Measurements from ENCODE around the gene TUBA3D.
A peak's percentile ranks its signal among the peaks of the same experiment; 100 is the strongest.
"Not testable (repeated sequence)": the region's sequence is repeated elsewhere in the genome, so short reads cannot be mapped to it uniquely, and the experiment has no call there.

The TUBA3D gene

GRCh38 chr2:131476363-131476762 lies 444 bp downstream of the TUBA3D start:
- not testable (repeated sequence) for DNase-seq (ENCODE audit: low read depth); H3K4me3 ChIP-seq (replicated peaks; ENCODE audit: low read depth, low read length)

GRCh38 chr2:131477227-131477626 lies 1.3 kb downstream of the TUBA3D start:
- not testable (repeated sequence) for H3K4me3 ChIP-seq (replicated peaks; ENCODE audit: low read depth, low read length); DNase-seq (ENCODE audit: low read depth)

GRCh38 chr2:131478074-131478849 lies 2.3 kb downstream of the TUBA3D start:
- not testable (repeated sequence) for DNase-seq (ENCODE audit: low read depth)

GRCh38 chr2:131478850-131479461 lies 3.0 kb downstream of the TUBA3D start:
- not testable (repeated sequence) for H3K4me3 ChIP-seq (replicated peaks; ENCODE audit: low read depth, low read length); DNase-seq (ENCODE audit: low read depth)

More at GRCh38 chr2:131478074-131478849, 2.3 kb downstream of the TUBA3D start:
- not testable (repeated sequence) for H3K4me3 ChIP-seq (replicated peaks; ENCODE audit: low read depth, low read length)

GRCh38 chr2:131480351-131480750 lies 4.4 kb downstream of the TUBA3D start:
- not testable (repeated sequence) for H3K4me3 ChIP-seq (replicated peaks; ENCODE audit: low read depth, low read length); DNase-seq (ENCODE audit: low read depth)

- H3K4me3 ChIP-seq (replicated peaks; ENCODE audit: low read depth, low read length); DNase-seq (ENCODE audit: low read depth): not testable (repeated sequence)
These were observed 6.7 kb downstream of the TUBA3D start for GRCh38 chr2:131482506-131483155.

- not testable (repeated sequence) for DNase-seq (ENCODE audit: low read depth); H3K4me3 ChIP-seq (replicated peaks; ENCODE audit: low read depth, low read length)
These were observed 8.3 kb downstream of the TUBA3D start for GRCh38 chr2:131483981-131484820.

- not testable (repeated sequence) for H3K4me3 ChIP-seq (replicated peaks; ENCODE audit: low read depth, low read length); DNase-seq (ENCODE audit: low read depth)
These were observed 9.1 kb downstream of the TUBA3D start for GRCh38 chr2:131484906-131485460.

- DNase-seq (ENCODE audit: low read depth); H3K4me3 ChIP-seq (replicated peaks; ENCODE audit: low read depth, low read length): not testable (repeated sequence)
These were observed 10.4 kb downstream of the TUBA3D start for GRCh38 chr2:131486201-131486902.

GRCh38 chr2:131488306-131489205 lies 12.6 kb downstream of the TUBA3D start:
- no peak overlapping the region for H3K4me3 ChIP-seq (replicated peaks; ENCODE audit: low read depth, low read length)
- DNase-seq (ENCODE audit: low read depth), result no peak
- no peak for TF ChIP-seq CTCF (IDR thresholded peaks at IDR 0.05; ENCODE audit: low read length, missing control alignments)

- peak overlapping the region; percentile 56 for H3K4me3 ChIP-seq (replicated peaks; ENCODE audit: low read depth, low read length)
- not testable (repeated sequence) for DNase-seq (ENCODE audit: low read depth)
These were observed 14.9 kb downstream of the TUBA3D start for GRCh38 chr2:131490616-131491468.

- H3K4me3 ChIP-seq (replicated peaks; ENCODE audit: low read depth, low read length), result peak overlapping the region; percentile 56
- DNase-seq (ENCODE audit: low read depth), result not testable (repeated sequence)
These were observed 15.5 kb downstream of the TUBA3D start for GRCh38 chr2:131491469-131491836.

- peak within 1 kb of the TSS; percentile 88 for H3K4me3 ChIP-seq (replicated peaks; ENCODE audit: low read depth, low read length)
- DNase-seq (ENCODE audit: low read depth), result not testable (repeated sequence)
These were observed 16.1 kb downstream of the TUBA3D start, which contains the start of gene MZT2A for GRCh38 chr2:131492015-131492417. Gene MZT2A, minus strand, starts transcription at chr2:131492397. Its CDS starts 21 bp downstream, at chr2:131492376.
